ENCODE results near the gene CGB7.
A peak's percentile ranks its signal among the peaks of the same experiment; 100 is the strongest.
"Not testable (repeated sequence)": the region's sequence is repeated elsewhere in the genome, so short reads cannot be mapped to it uniquely, and the experiment has no call there.

The CGB7 gene

DNA sequence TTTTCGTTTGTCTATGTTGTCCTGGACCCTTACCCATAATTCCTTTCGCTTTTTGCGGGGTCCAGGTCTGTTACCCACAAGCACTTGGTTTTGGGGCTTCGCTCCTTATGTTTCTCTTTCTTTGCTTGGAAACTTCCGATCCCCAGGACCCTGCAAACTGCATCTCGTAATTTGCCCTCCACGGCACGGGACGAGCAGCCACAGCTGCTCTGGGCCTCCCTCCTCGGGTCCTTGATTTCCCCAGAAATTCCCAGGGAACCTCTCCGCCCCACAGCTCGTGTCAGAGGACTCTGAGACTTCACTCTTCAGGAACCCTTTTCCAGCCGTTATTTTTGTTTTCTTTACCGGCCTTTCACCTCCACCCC lies 28.3 kb upstream of the CGB7 start:
- DNase-seq (ENCODE audit: low read depth) = peak; percentile 25
- peak overlapping the region; percentile 74 for H3K4me3 ChIP-seq (ENCODE audit: low read depth, low read length)
- TF ChIP-seq, protein P1, sequence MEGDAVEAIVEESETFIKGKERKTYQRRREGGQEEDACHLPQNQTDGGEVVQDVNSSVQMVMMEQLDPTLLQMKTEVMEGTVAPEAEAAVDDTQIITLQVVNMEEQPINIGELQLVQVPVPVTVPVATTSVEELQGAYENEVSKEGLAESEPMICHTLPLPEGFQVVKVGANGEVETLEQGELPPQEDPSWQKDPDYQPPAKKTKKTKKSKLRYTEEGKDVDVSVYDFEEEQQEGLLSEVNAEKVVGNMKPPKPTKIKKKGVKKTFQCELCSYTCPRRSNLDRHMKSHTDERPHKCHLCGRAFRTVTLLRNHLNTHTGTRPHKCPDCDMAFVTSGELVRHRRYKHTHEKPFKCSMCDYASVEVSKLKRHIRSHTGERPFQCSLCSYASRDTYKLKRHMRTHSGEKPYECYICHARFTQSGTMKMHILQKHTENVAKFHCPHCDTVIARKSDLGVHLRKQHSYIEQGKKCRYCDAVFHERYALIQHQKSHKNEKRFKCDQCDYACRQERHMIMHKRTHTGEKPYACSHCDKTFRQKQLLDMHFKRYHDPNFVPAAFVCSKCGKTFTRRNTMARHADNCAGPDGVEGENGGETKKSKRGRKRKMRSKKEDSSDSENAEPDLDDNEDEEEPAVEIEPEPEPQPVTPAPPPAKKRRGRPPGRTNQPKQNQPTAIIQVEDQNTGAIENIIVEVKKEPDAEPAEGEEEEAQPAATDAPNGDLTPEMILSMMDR (conservative IDR thresholded peaks at IDR 0.05; ENCODE audit: low read depth, low read length) = no peak

DNA sequence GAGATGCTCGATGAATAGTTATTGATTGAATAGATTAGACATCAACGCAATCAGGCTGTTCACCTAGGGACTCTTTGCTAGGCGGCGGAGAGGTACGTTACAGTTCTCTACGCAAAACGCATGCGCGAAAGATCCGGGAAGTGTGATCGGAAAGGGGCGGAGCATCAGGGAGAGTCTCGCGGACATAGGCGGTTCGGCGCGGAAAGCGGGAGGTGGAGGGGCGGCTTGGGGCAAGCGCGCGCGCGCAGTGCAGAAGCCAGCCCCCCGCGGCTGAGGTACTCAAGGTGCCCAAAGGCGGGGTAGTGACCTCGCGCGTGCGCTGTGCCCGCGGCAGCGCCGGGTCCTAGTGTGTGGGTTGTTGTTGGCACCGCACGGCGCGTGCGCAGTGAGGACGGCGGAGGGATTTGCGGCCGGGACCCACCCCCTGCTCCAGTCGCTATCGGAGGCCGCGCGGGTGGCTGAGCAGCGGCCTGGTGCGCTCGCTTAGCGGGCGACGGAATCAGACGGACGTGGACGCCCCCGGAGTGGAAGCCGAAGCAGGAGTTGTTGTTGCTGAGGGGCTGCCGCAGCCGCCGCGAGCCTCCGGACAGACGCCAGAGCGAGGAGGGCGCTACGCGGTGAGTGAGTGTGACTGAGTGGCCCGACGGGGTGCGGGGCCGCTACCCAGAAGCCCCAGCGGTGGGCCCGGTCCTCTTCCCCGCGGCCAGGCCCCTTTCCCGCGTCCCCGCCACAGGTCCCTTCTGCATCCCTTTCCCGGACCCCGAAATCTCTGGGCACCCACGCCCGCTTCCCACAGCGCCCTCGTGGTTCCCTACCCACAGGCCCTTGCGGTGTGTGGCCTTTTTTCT lies 27.7 kb upstream of the CGB7 start, which contains the start of gene SNRNP70:
Gene SNRNP70, plus strand, starts transcription at position 432 of the 848 bp plus-strand sequence. CDS start 964 bp downstream, outside the sequence.
- TF ChIP-seq, protein P1 (conservative IDR thresholded peaks at IDR 0.05; ENCODE audit: low read depth, low read length) = no peak
- DNase-seq (ENCODE audit: low read depth) = peak; percentile 100
- peak within 1 kb of the TSS; percentile 74 for H3K4me3 ChIP-seq (ENCODE audit: low read depth, low read length)

DNA sequence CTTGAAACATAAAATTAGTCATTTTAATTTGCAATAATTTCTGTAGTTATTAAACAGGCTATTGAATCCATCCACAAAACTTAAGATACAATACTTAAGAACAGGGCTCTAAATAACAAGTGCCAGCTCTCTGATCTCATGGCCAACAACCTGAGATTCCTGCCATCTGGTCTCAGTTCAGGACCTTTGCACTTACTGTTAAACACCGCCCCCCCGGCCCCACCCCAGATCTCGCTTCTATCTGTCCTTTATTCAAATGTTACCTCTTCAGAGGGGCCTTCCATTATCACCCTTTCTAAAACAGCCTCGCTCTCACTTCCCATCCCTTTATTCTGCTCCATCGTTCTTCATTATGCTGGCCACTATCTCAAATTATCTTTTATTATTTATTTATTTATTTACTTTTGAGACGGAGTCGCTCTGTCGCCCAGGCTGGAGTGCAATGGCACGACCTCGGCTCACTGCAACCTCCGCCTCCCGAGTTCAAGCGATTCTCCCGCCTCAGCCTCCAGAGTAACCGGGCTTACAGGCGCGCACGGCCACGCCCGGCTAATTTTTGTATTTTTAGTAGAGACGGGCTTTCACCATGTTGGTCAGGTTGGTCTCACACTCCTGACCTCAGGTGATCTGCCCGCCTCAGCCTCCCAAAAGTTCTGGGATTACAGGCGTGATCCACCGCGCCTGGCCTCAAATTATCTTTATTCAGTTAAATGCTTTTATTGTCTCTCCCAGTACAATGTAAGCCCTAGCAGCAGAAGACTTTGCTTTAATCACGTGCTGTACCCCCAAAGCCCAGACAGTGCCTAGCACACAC lies 26.9 kb upstream of the CGB7 start:
- TF ChIP-seq, protein P1 (conservative IDR thresholded peaks at IDR 0.05; ENCODE audit: low read depth, low read length) = no peak
- peak overlapping the region; percentile 74 for H3K4me3 ChIP-seq (ENCODE audit: low read depth, low read length)
- DNase-seq (ENCODE audit: low read depth) = no peak

DNA sequence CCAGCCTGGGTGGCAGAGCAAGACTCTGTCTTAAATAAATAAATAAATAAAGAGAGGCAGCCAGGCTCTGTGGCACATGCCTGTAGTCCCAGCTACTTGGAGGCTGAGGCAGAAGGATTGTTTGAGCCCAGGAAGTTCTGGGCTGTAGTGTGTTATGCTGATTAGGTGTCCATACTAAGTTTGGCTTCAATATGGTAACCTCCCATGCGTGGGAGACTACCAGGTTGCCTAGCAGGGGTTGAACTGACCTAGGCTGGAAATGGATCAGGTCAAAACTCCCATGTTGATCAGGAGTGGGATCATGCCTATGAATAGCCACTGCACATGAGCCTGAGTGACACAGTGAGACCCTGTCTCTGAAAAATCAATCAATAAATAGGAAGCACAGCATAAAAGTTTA lies 23.7 kb upstream of the CGB7 start:
- TF ChIP-seq, protein P1 (conservative IDR thresholded peaks at IDR 0.05; ENCODE audit: low read depth, low read length) = no peak
- no peak for DNase-seq (ENCODE audit: low read depth)
- H3K4me3 ChIP-seq (ENCODE audit: low read depth, low read length) = no peak overlapping the region

DNA sequence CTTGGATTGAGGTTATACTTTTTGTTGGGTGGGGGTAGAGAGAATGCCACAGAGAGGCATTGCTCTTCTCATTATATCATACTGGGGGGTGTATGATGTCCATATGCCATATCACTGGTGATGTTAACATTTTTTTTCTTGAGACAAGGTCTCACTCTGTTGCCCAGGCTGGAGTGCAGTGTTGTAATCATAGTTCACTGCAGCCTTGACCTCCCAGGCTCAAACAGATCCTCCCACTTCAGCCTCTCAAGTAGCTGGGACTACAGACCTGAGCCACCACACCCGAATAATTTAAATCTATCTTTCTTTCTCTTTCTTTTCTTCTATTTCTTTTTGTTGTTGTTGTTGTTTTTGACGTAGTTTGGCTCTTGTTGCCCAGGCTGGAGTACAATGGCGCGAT lies 22.8 kb upstream of the CGB7 start:
- no peak for DNase-seq (ENCODE audit: low read depth)
- H3K4me3 ChIP-seq (ENCODE audit: low read depth, low read length) = no peak overlapping the region
- TF ChIP-seq, protein P1 (conservative IDR thresholded peaks at IDR 0.05; ENCODE audit: low read depth, low read length) = no peak

DNA sequence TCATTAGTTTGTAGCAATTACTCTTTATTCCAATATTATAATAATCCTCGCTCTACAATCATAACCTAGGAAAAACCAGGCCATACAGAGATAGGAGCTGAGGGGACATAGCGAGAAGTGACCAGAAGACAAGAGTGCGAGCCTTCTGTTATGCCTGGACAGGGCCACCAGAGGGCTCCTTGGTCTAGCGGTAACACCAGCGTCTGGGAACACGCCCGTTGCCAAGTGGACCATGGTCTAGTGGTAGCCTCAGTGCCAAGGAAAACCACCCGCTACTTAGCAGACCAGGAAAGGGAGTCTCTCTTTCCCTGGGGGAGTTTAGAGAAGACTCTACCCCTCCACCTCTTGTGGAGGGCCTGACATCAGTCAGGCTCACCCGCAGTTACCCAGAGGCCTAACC lies 17.3 kb upstream of the CGB7 start:
- TF ChIP-seq, protein P1 (conservative IDR thresholded peaks at IDR 0.05; ENCODE audit: low read depth, low read length) = peak; percentile 65
- not testable (repeated sequence) for H3K4me3 ChIP-seq (ENCODE audit: low read depth, low read length)
- DNase-seq (ENCODE audit: low read depth) = peak; percentile 62
